ENCODE measurements around the gene WDR19.

- no peak for TF ChIP-seq CTCF (IDR thresholded peaks at IDR 0.05; ENCODE audit: extremely low read depth in 1 of 2, insufficient read depth in 1 of 2, low read depth in 1 of 2, low read length in 2 of 2)
- no peak for TF ChIP-seq EZH2 (IDR thresholded peaks at IDR 0.05; ENCODE audit: borderline replicate concordance, low read depth, low read length, severe bottlenecking)
- no peak for TF ChIP-seq MYC (IDR thresholded peaks at IDR 0.05; ENCODE audit: low read depth, low read length)
These were observed 53.4 kb downstream of the WDR19 start for GRCh38 chr4:39235696-39236095.

All from endothelial cell of umbilical vein (primary cell).